Ovary (tissue), 3 donors: ENCODE data around the gene L1CAM.

Experiments used
- EP300 ChIP-seq: sonication (generic); formaldehyde crosslinking; IDR thresholded peaks from one replicate; pipeline ENCODE4 v1.6.1; 2017; ENCODE audit warnings: antibody characterized with exemption
- POLR2A ChIP-seq: fragments of 450-650 bp; IDR thresholded peaks from one replicate; pipeline ENCODE4 v1.6.1; 2017; ENCODE audit warnings: antibody characterized with exemption, mild to moderate bottlenecking, moderate library complexity
- TF ChIP-seq, protein P1 (sequence below), 3 donors: fragments of 450-650 bp in 2 of 3; fragments of 200-600 bp in 1 of 3; IDR thresholded peaks; one replicate each; pipeline versions ENCODE4 v1.5.1 to v1.8.0; 2016 to 2022; ENCODE audit warnings: antibody characterized with exemption in 3 of 3, mild to moderate bottlenecking in 1 of 3
- donor health status: DM: no; HTN: no; CAD: no.

- TF ChIP-seq, protein P1, sequence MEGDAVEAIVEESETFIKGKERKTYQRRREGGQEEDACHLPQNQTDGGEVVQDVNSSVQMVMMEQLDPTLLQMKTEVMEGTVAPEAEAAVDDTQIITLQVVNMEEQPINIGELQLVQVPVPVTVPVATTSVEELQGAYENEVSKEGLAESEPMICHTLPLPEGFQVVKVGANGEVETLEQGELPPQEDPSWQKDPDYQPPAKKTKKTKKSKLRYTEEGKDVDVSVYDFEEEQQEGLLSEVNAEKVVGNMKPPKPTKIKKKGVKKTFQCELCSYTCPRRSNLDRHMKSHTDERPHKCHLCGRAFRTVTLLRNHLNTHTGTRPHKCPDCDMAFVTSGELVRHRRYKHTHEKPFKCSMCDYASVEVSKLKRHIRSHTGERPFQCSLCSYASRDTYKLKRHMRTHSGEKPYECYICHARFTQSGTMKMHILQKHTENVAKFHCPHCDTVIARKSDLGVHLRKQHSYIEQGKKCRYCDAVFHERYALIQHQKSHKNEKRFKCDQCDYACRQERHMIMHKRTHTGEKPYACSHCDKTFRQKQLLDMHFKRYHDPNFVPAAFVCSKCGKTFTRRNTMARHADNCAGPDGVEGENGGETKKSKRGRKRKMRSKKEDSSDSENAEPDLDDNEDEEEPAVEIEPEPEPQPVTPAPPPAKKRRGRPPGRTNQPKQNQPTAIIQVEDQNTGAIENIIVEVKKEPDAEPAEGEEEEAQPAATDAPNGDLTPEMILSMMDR (IDR thresholded peaks at IDR 0.05), result no peak
- TF ChIP-seq EP300, result no peak
- TF ChIP-seq POLR2A, result no peak
Measured at GRCh38 chrX:153927672-153927921, 41.6 kb upstream of the L1CAM start.
